CD14-positive monocyte (primary cell): Measurements from ENCODE around the gene DCAKD. TPM values are rescaled to one million over a fixed set of nuclear protein-coding genes. Genes with fewer than 3 reads are reported as not detected.

ENCODE experiments used
- DNase-seq, 3 donors: peaks; one replicate each; pipeline ENCODE4 v3.0.0-alpha.2; 2011 to 2022
- H2AFZ ChIP-seq: 2 replicates; pipeline ENCODE4 v1.6.0; 2012; ENCODE audit warnings: mild to moderate bottlenecking, low read depth, low read length, inconsistent platforms; ENCODE audit not compliant: insufficient read depth, poor library complexity, severe bottlenecking
- H3K27ac ChIP-seq, 2 donors: 1 replicate in 1 of 2; 2 replicates in 1 of 2; pipeline ENCODE4 v1.5.1; 2012 to 2013; ENCODE audit warnings: low read length in 2 of 2, control low read depth in 1 of 2, inconsistent platforms in 1 of 2, low read depth in 1 of 2, mild to moderate bottlenecking in 1 of 2
- H3K27me3 ChIP-seq, 2 donors: one replicate each; pipeline versions ENCODE4 v1.6.0 to v1.6.1; 2011 to 2013; ENCODE audit warnings: low read length in 2 of 2; ENCODE audit not compliant: control insufficient read depth in 2 of 2, insufficient read depth in 2 of 2
- H3K36me3 ChIP-seq, 2 donors: replicated peaks in 1 of 2; 1 replicate in 1 of 2; 2 replicates in 1 of 2; pipeline versions ENCODE4 v1.5.1 to v1.6.1; 2012 to 2013; ENCODE audit warnings: low read length in 2 of 2, control low read depth in 1 of 2, inconsistent platforms in 1 of 2, mild to moderate bottlenecking in 1 of 2; ENCODE audit not compliant: insufficient read depth in 2 of 2, control insufficient read depth in 1 of 2
- H3K4me1 ChIP-seq, 2 donors: 1 replicate in 1 of 2; 2 replicates in 1 of 2; pipeline versions ENCODE4 v1.5.1 to v1.6.1; 2012 to 2013; ENCODE audit warnings: low read length in 2 of 2, control low read depth in 1 of 2, inconsistent platforms in 1 of 2, mild to moderate bottlenecking in 1 of 2, moderate library complexity in 1 of 2; ENCODE audit not compliant: insufficient read depth in 2 of 2, control insufficient read depth in 1 of 2
- H3K4me2 ChIP-seq: replicated peaks from 2 replicates; pipeline ENCODE3; 2012; ENCODE audit warnings: low read length, moderate library complexity, mild to moderate bottlenecking; ENCODE audit not compliant: poor library complexity, severe bottlenecking; ENCODE audit errors: extremely low read depth
- H3K4me3 ChIP-seq, 3 experiments: fragments of 200-600 bp in 1 of 3; sonication (generic) in 1 of 3; replicated peaks in 1 of 3; 1 replicate in 2 of 3; 2 replicates in 1 of 3; pipeline ENCODE4 v1.5.1; 2011 to 2013; ENCODE audit warnings: low read length in 3 of 3, mild to moderate bottlenecking in 3 of 3, control low read depth in 2 of 3, low read depth in 2 of 3, inconsistent platforms in 1 of 3, moderate library complexity in 1 of 3
- H3K79me2 ChIP-seq: 2 replicates; pipeline ENCODE4 v1.6.0; 2012; ENCODE audit warnings: mild to moderate bottlenecking, control low read depth, inconsistent platforms, low read length, moderate library complexity; ENCODE audit not compliant: insufficient read depth
- H3K9ac ChIP-seq: 2 replicates; pipeline ENCODE4 v1.6.0; 2017; ENCODE audit warnings: low read length, mild to moderate bottlenecking; ENCODE audit not compliant: insufficient read depth, poor library complexity, severe bottlenecking
- H3K9me3 ChIP-seq, 2 donors: replicated peaks in 1 of 2; 1 replicate in 1 of 2; 2 replicates in 1 of 2; pipeline versions ENCODE4 v1.5.1 to v1.6.1; 2012 to 2013; ENCODE audit warnings: low read length in 2 of 2, control low read depth in 1 of 2; ENCODE audit not compliant: control insufficient read depth in 1 of 2, insufficient read depth in 1 of 2
- H4K20me1 ChIP-seq: 2 replicates; pipeline ENCODE4 v1.6.0; 2012; ENCODE audit warnings: mild to moderate bottlenecking, low read length, control low read depth, moderate library complexity; ENCODE audit not compliant: insufficient read depth
- H3K27ac Mint-ChIP-seq, 7 donors: one replicate each; pipeline ENCODE4 v1.8.0; 2020; ENCODE audit warnings: mild to moderate bottlenecking in 7 of 7, mixed read lengths in 7 of 7, moderate library complexity in 6 of 7, inconsistent platforms in 2 of 7
- H3K27me3 Mint-ChIP-seq, 3 donors: one replicate each; pipeline ENCODE4 v1.8.0; 2021 to 2022; ENCODE audit warnings: low read depth in 3 of 3, mild to moderate bottlenecking in 3 of 3, mixed read lengths in 3 of 3, moderate library complexity in 3 of 3, inconsistent platforms in 1 of 3
- H3K36me3 Mint-ChIP-seq, 2 donors: one replicate each; pipeline ENCODE4 v1.8.0; 2020; ENCODE audit warnings: mixed read lengths in 2 of 2, inconsistent platforms in 1 of 2, mild to moderate bottlenecking in 1 of 2
- H3K4me1 Mint-ChIP-seq: one replicate; pipeline ENCODE4 v1.8.0; 2020; ENCODE audit warnings: mild to moderate bottlenecking, mixed read lengths
- H3K4me3 Mint-ChIP-seq, 2 donors: one replicate each; pipeline ENCODE4 v1.8.0; 2020; ENCODE audit warnings: mild to moderate bottlenecking in 2 of 2, mixed read lengths in 2 of 2, moderate library complexity in 1 of 2
- H3K9me3 Mint-ChIP-seq, 7 donors: one replicate each; pipeline ENCODE4 v1.8.0; 2020 to 2022; ENCODE audit warnings: mixed read lengths in 7 of 7, mild to moderate bottlenecking in 6 of 7, moderate library complexity in 6 of 7, inconsistent platforms in 2 of 7
- CTCF ChIP-seq: fragments of 200-600 bp; IDR thresholded peaks from one replicate; pipeline ENCODE4 v1.8.0; 2022; ENCODE audit warnings: antibody characterized with exemption, mild to moderate bottlenecking
- WGBS: methylation state at CpG from one replicate; pipeline ENCODE4 v1.1.5; 2013; ENCODE audit warnings: missing lambda C conversion rate; ENCODE audit not compliant: insufficient coverage; 5-methylcytosine and 5-hydroxymethylcytosine counted together
- intact Hi-C, 2 donors: fragments of 100-400 bp; cut with micrococcal nuclease; formaldehyde crosslinking; loops; one replicate each; pipeline versions ENCODE4 v1.15.0 to v1.15.1; 2023
- polyA plus RNA-seq, 3 donors: library from polyadenylated mRNA; depleted of rRNA in 1 of 3; unstranded in 2 of 3; stranded (reverse) in 1 of 3; fragments of 300-500 nt in 2 of 3; fragments of >200 nt in 1 of 3; fragmentation: Illumina TruSeq in 2 of 3; gene quantifications; 1 replicate in 2 of 3; 2 replicates in 1 of 3; pipeline ENCODE4 v1.2.3, GENCODE V29; 2012 to 2021

The DCAKD gene
- polyA plus RNA-seq, 3 donors, result 6.6 to 10.0 (median 8.7) TPM

GRCh38 chr17:45032174-45032541 is 19.3 kb downstream of the DCAKD start:
- H3K9me3 ChIP-seq, result no peaks in the 10 kb centered on the region
- H3K27ac ChIP-seq, result no peak overlapping the region
- Mint-ChIP-seq H3K9me3 (no peaks in the 10 kb centered on the region), H3K27ac (no peak overlapping the region), H3K36me3 (peaks cover 47 to 87% of the 10 kb centered on the region in 2 donors), H3K27me3 (no peaks in the 10 kb centered on the region), H3K4me1 (no peaks in the 10 kb centered on the region), H3K4me3 (no peak overlapping the region)
- no peaks in the 10 kb centered on the region for H4K20me1 ChIP-seq
- intact Hi-C loops, result no loop called here
- H3K36me3 ChIP-seq, result peaks cover 50 to 65% of the 10 kb centered on the region in 2 donors
- H3K27me3 ChIP-seq, result no peaks in the 10 kb centered on the region
- no peak for TF ChIP-seq CTCF
- 99% methylated on average over 9 of the region's 9 CpGs for WGBS
- no peak overlapping the region for H3K9ac ChIP-seq
- no peaks in the 10 kb centered on the region for H3K4me1 ChIP-seq
- no peak overlapping the region for H3K4me3 ChIP-seq
- no peaks in the 10 kb centered on the region for H3K79me2 ChIP-seq
- no peak overlapping the region for H3K4me2 ChIP-seq
- DNase-seq, result no peak
- H2AFZ ChIP-seq, result no peak overlapping the region

- H3K27me3 ChIP-seq, result no peaks in the 10 kb centered on the region
- DNase-seq, result no peak
- 84% methylated on average over 13 of the region's 14 CpGs for WGBS
- H3K79me2 ChIP-seq, result no peaks in the 10 kb centered on the region
- no peak overlapping the region for H3K4me3 ChIP-seq
- H3K4me1 Mint-ChIP-seq, result no peaks in the 10 kb centered on the region
- peak overlapping the region in 2 of 7 donors; percentile 16 to 46 for H3K27ac Mint-ChIP-seq
- peaks cover 49 to 93% of the 10 kb centered on the region in 2 donors for H3K36me3 Mint-ChIP-seq
- no peak overlapping the region for H3K4me3 Mint-ChIP-seq
- no peaks in the 10 kb centered on the region for H3K9me3 Mint-ChIP-seq
- H3K36me3 ChIP-seq, result peaks cover 50 to 71% of the 10 kb centered on the region in 2 donors
- no peaks in the 10 kb centered on the region for H3K4me1 ChIP-seq
- H2AFZ ChIP-seq, result no peak overlapping the region
- intact Hi-C loops, result no loop called here
- H4K20me1 ChIP-seq, result no peaks in the 10 kb centered on the region
- H3K27ac ChIP-seq, result no peak overlapping the region
- H3K9me3 ChIP-seq, result no peaks in the 10 kb centered on the region
- no peak overlapping the region for H3K4me2 ChIP-seq
- H3K9ac ChIP-seq, result no peak overlapping the region
- no peak for TF ChIP-seq CTCF
- H3K27me3 Mint-ChIP-seq, result no peaks in the 10 kb centered on the region
These were observed 19.9 kb downstream of the DCAKD start for GRCh38 chr17:45031231-45032173.
